Measurements from ENCODE around the gene PCIF1. TPM values are rescaled to one million over a fixed set of nuclear protein-coding genes. Genes with fewer than 3 reads are reported as not detected.

Gene PCIF1
- total and polyA plus RNA-seq, 9 of the 15 experiments (the other 6 are each of a cell fraction or from before 2014, with no cell fraction given): 5.8 to 29.4 (median 11.3) TPM

GRCh38 chr20:45981261-45981660 is 46.8 kb downstream of the PCIF1 start:
- Histone ChIP-seq H2AFZ (ENCODE audit: low read depth, low read length) (no peak overlapping the region), H4K20me1 (replicated peaks; ENCODE audit: control insufficient read depth, insufficient read depth, low read length) (no peaks in the 10 kb centered on the region), H3K27me3 (ENCODE audit: control insufficient read depth in 2 of 2, insufficient read depth in 2 of 2, low read length in 2 of 2) (no peaks in the 10 kb centered on the region), H3K9ac (ENCODE audit: insufficient read depth in 1 of 2, low read depth in 2 of 2, low read length in 2 of 2) (no peak overlapping the region), H3K27ac (ENCODE audit: extremely low read depth, low read depth, low read length) (no peak overlapping the region), H3K9me1 (ENCODE audit: control insufficient read depth, insufficient read depth, low read length) (no peaks in the 10 kb centered on the region), H3K9me3 (replicated peaks; ENCODE audit: control insufficient read depth, insufficient read depth, low read depth, low read length) (no peaks in the 10 kb centered on the region; the same call in 1 of the 2 replicates), H3K4me2 (ENCODE audit: insufficient read depth, low read length) (no peak overlapping the region), H3K79me2 (ENCODE audit: control insufficient read depth, insufficient read depth, low read length) (no peaks in the 10 kb centered on the region), H3K4me3 (no peak overlapping the region), H3K4me1 (replicated peaks in 1 of 2; ENCODE audit: control insufficient read depth in 2 of 2, insufficient read depth in 2 of 2, low read length in 2 of 2) (peaks cover 21 to 24% of the 10 kb centered on the region in 2 experiments), H3K36me3 (ENCODE audit: control insufficient read depth, insufficient read depth, low read length) (no peaks in the 10 kb centered on the region)
- no TSS peak for BruUV-seq (replicated peaks)
- intact Hi-C loops (cut with micrococcal nuclease): no loop called here
- DNase-seq (ENCODE audit: extremely low read depth in 1 of 4, low spot score in 3 of 4) (no peak), FAIRE-seq (no peak), ATAC-seq (no peak)
- ChIA-PET CTCF (ENCODE audit: low intra/inter-chr PET ratio) (no interaction called here), POLR2A (interaction anchor here (0.6 kb wide), 1 partner anchor 16 kb away, joined by 3 read pairs; no protein-coding TSS in a partner anchor)
- in situ Hi-C loops (cut with MboI): no loop called here
- TF ChIP-seq KAT2B (IDR thresholded peaks at IDR 0.05; ENCODE audit: low read depth, low read length): no peak
- no peak for TF ChIP-seq GATAD2B (IDR thresholded peaks at IDR 0.05; ENCODE audit: borderline replicate concordance)
- no peak for TF ChIP-seq BRD4 (IDR thresholded peaks at IDR 0.05)
- no peak for TF ChIP-seq SIN3B (IDR thresholded peaks at IDR 0.05; ENCODE audit: low read depth)
- TF ChIP-seq GATA2 (CRISPR knock-in tag; IDR thresholded peaks at IDR 0.05): no peak
- no peak for TF ChIP-seq PML (IDR thresholded peaks at IDR 0.05; ENCODE audit: low read length)
- no peak for TF ChIP-seq PRMT5 (CRISPR knock-in tag; IDR thresholded peaks at IDR 0.05)
- 90% methylated on average over 6 of the region's 6 CpGs for WGBS (ENCODE audit: insufficient coverage, low coverage, missing lambda C conversion rate)

Data from K562 (cell line).